Lung microvascular endothelial cell (primary cell): ENCODE results near the gene NOTCH1. TPM values are rescaled to one million over a fixed set of nuclear protein-coding genes. Genes with fewer than 3 reads are reported as not detected.

Experiments
- DNase-seq, 2 donors: peaks; one replicate each; pipeline versions ENCODE4 v3.0.0 to v3.0.0-alpha.2; 2010; ENCODE audit warnings: low read depth in 2 of 2
- total RNA-seq: library from RNA; depleted of rRNA; stranded (reverse); fragments of >200 nt; gene quantifications from 2 replicates; pipeline ENCODE4 v1.2.1, GENCODE V29; 2014

NOTCH1 gene
- total RNA-seq, 1 donor from 2014 or later, result 75.2 TPM

GRCh38 chr9:136531904-136532798 is 13.7 kb downstream of the NOTCH1 start:
- DNase-seq, result peak in 1 of 2 donors; percentile 41

- DNase-seq, result peak; percentile 19 to 36
Measured at GRCh38 chr9:136531186-136531903, 14.5 kb downstream of the NOTCH1 start.

GRCh38 chr9:136530461-136531089 is 15.3 kb downstream of the NOTCH1 start:
- DNase-seq, result peak; percentile 51 to 70

- DNase-seq, result peak; percentile 88 to 93
Measured at GRCh38 chr9:136529516-136530460, 16.1 kb downstream of the NOTCH1 start.

GRCh38 chr9:136528716-136529341 is 17.0 kb downstream of the NOTCH1 start:
- no peak for DNase-seq

- DNase-seq, result peak; percentile 42 to 78
Measured at GRCh38 chr9:136527721-136528710, 17.8 kb downstream of the NOTCH1 start.

- no peak for DNase-seq
Measured at GRCh38 chr9:136527131-136527530, 18.7 kb downstream of the NOTCH1 start.

GRCh38 chr9:136526625-136527066 is 19.2 kb downstream of the NOTCH1 start:
- DNase-seq, result peak; percentile 36 to 63

- DNase-seq, result peak; percentile 19 to 64
Measured at GRCh38 chr9:136525841-136526499, 19.9 kb downstream of the NOTCH1 start.

- DNase-seq, result no peak
Measured at GRCh38 chr9:136525207-136525606, 20.6 kb downstream of the NOTCH1 start.

GRCh38 chr9:136522314-136523237 is 23.3 kb downstream of the NOTCH1 start:
- no peak for DNase-seq

GRCh38 chr9:136521537-136521936 is 24.3 kb downstream of the NOTCH1 start:
- peak; percentile 72 to 73 for DNase-seq

- no peak for DNase-seq
Measured at GRCh38 chr9:136520053-136520540, 25.8 kb downstream of the NOTCH1 start.

GRCh38 chr9:136519263-136520052 is 26.4 kb downstream of the NOTCH1 start:
- DNase-seq, result no peak

GRCh38 chr9:136518623-136519022 is 27.2 kb downstream of the NOTCH1 start:
- DNase-seq, result no peak

GRCh38 chr9:136517950-136518349 is 27.9 kb downstream of the NOTCH1 start:
- no peak for DNase-seq
